ENCODE results near the gene MYO5B. TPM values are rescaled to one million over a fixed set of nuclear protein-coding genes. Genes with fewer than 3 reads are reported as not detected.

Gene MYO5B
- total RNA-seq, 4 donors from 2014 or later = 105 to 213 (median 183) TPM

GRCh38 chr18:50187659-50188058, 7.3 kb downstream of the MYO5B start:
- TF ChIP-seq POLR2A (IDR thresholded peaks at IDR 0.05) = no peak
- no peak for TF ChIP-seq CTCF (IDR thresholded peaks at IDR 0.05)
- H3K36me3 ChIP-seq = no peaks in the 10 kb centered on the region
- no peak overlapping the region for H3K27ac ChIP-seq
- DNase-seq = no peak
- no peaks in the 10 kb centered on the region for H3K27me3 ChIP-seq
- peaks cover 0 to 6% (median 0%) of the 10 kb centered on the region in 4 donors for H3K4me1 ChIP-seq
- no peak overlapping the region for H3K4me3 ChIP-seq
- H3K9me3 ChIP-seq = no peaks in the 10 kb centered on the region

GRCh38 chr18:50186385-50186784, 8.6 kb downstream of the MYO5B start:
- H3K27me3 ChIP-seq = no peaks in the 10 kb centered on the region
- peaks cover 0 to 6% (median 0%) of the 10 kb centered on the region in 4 donors for H3K4me1 ChIP-seq
- H3K27ac ChIP-seq = no peak overlapping the region
- no peak for DNase-seq
- H3K9me3 ChIP-seq = no peaks in the 10 kb centered on the region
- no peak overlapping the region for H3K4me3 ChIP-seq
- H3K36me3 ChIP-seq = no peaks in the 10 kb centered on the region
- no peak for TF ChIP-seq CTCF (IDR thresholded peaks at IDR 0.05)
- TF ChIP-seq POLR2A (IDR thresholded peaks at IDR 0.05) = no peak

GRCh38 chr18:50183556-50183955, 11.4 kb downstream of the MYO5B start:
- no peaks in the 10 kb centered on the region for H3K36me3 ChIP-seq
- H3K9me3 ChIP-seq = no peaks in the 10 kb centered on the region
- no peak overlapping the region for H3K27ac ChIP-seq
- TF ChIP-seq POLR2A (IDR thresholded peaks at IDR 0.05) (no peak), CTCF (IDR thresholded peaks at IDR 0.05) (no peak)
- H3K4me1 ChIP-seq = no peaks in the 10 kb centered on the region
- H3K4me3 ChIP-seq = no peak overlapping the region
- no peaks in the 10 kb centered on the region for H3K27me3 ChIP-seq
- no peak for DNase-seq

GRCh38 chr18:50182511-50182910, 12.4 kb downstream of the MYO5B start:
- H3K27ac ChIP-seq = no peak overlapping the region

GRCh38 chr18:50181590-50181989, 13.4 kb downstream of the MYO5B start:
- Histone ChIP-seq H3K27ac (no peak overlapping the region), H3K36me3 (no peaks in the 10 kb centered on the region), H3K4me1 (no peaks in the 10 kb centered on the region), H3K27me3 (no peaks in the 10 kb centered on the region), H3K4me3 (no peak overlapping the region), H3K9me3 (no peaks in the 10 kb centered on the region)
- DNase-seq = no peak
- TF ChIP-seq CTCF (IDR thresholded peaks at IDR 0.05) = no peak
- TF ChIP-seq POLR2A (IDR thresholded peaks at IDR 0.05) = no peak

More at GRCh38 chr18:50182511-50182910, 12.4 kb downstream of the MYO5B start:
- H3K36me3 ChIP-seq = no peaks in the 10 kb centered on the region
- TF ChIP-seq POLR2A (IDR thresholded peaks at IDR 0.05) = no peak
- TF ChIP-seq CTCF (IDR thresholded peaks at IDR 0.05) = no peak
- H3K4me1 ChIP-seq = no peaks in the 10 kb centered on the region
- no peaks in the 10 kb centered on the region for H3K9me3 ChIP-seq
- H3K27me3 ChIP-seq = no peaks in the 10 kb centered on the region
- no peak overlapping the region for H3K4me3 ChIP-seq
- no peak for DNase-seq

GRCh38 chr18:50179465-50179864, 15.5 kb downstream of the MYO5B start:
- Histone ChIP-seq H3K36me3 (no peaks in the 10 kb centered on the region), H3K27me3 (no peaks in the 10 kb centered on the region), H3K27ac (no peak overlapping the region), H3K4me3 (no peak overlapping the region), H3K4me1 (no peaks in the 10 kb centered on the region), H3K9me3 (no peaks in the 10 kb centered on the region)
- DNase-seq = no peak
- TF ChIP-seq CTCF (IDR thresholded peaks at IDR 0.05) = no peak
- TF ChIP-seq POLR2A (IDR thresholded peaks at IDR 0.05) = no peak

All from Peyer's patch (tissue), 4 donors.